ENCODE measurements around the gene NIPA2. TPM values are rescaled to one million over a fixed set of nuclear protein-coding genes. Genes with fewer than 3 reads are reported as not detected.

NIPA2 gene
- total RNA-seq, 1 donor from 2014 or later = 103 TPM

DNA sequence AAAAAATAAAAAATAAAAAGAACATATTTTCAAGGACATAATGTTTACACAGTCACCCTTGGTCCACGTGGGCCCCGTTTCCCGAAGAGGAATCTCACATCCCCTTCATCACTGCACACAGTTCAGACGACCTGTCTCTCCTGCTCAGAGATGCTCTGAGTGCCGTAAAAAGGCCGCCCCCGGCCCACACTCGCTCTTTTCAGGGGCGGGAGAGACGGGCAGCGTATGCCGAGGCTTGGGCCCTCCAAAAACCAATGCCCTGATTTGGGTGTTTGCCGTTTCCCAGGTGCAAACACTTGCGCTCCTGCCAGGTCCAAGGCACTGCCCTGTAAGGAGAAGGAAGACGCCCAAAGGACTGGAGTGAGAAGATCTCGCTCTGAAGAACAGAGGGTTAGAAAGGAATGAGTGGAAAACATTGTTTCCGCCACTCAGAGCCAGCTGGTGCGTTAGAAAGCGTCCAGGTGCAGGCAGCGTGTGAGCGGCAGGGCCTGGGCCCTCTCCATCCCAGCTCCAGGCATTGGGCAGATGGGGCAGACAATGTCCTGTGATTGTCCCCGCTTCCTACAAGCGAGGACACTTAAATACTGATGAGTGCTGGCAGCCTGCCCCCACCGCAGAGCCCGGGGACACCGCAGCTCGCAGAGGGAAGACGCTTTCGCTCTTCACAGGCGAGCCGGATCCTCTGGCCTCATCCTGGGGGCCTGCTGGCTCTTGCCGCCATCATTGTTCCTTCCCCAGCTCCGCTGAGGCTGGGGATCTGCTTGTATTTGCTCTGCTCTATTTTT is 53.2 kb downstream of the NIPA2 start:
- no peak overlapping the region for H3K4me2 ChIP-seq (ENCODE audit: low read length)
- no peaks in the 10 kb centered on the region for H3K79me2 ChIP-seq (ENCODE audit: insufficient read depth, low read length)
- H3K36me3 ChIP-seq (ENCODE audit: insufficient read depth, low read length) = no peaks in the 10 kb centered on the region
- no peak overlapping the region for H3K4me3 Mint-ChIP-seq (ENCODE audit: unreplicated experiment)
- H3K9ac ChIP-seq (ENCODE audit: low read length) = no peak overlapping the region
- H3K9me3 ChIP-seq (ENCODE audit: insufficient read depth, low read depth, low read length) = no peaks in the 10 kb centered on the region
- no peak overlapping the region for H2AFZ ChIP-seq (ENCODE audit: low read depth, low read length)
- FAIRE-seq = no peak
- no peak for DNase-seq (ENCODE audit: low read depth)
- peaks cover 24% of the 10 kb centered on the region for H3K4me1 ChIP-seq (ENCODE audit: insufficient read depth, low read length)
- H3K27me3 Mint-ChIP-seq (ENCODE audit: low read depth, unreplicated experiment) = no peaks in the 10 kb centered on the region
- peaks cover 16% of the 10 kb centered on the region for H4K20me1 ChIP-seq (ENCODE audit: insufficient read depth, low read length)
- no peak overlapping the region for H3K27ac Mint-ChIP-seq (ENCODE audit: unreplicated experiment)
- H3K9me3 Mint-ChIP-seq (ENCODE audit: unreplicated experiment) = no peaks in the 10 kb centered on the region
- no peak overlapping the region for H3K27ac ChIP-seq (ENCODE audit: low read depth, low read length)
- no peak overlapping the region for H3K4me3 ChIP-seq (ENCODE audit: insufficient read depth, low read depth, low read length)
- H3K4me1 Mint-ChIP-seq (ENCODE audit: low read depth, unreplicated experiment) = peaks cover 21% of the 10 kb centered on the region
- H3K27me3 ChIP-seq (ENCODE audit: insufficient read depth, low read length) = no peaks in the 10 kb centered on the region
- peaks cover 12% of the 10 kb centered on the region for H3K36me3 Mint-ChIP-seq (ENCODE audit: low read depth, unreplicated experiment)
- TF ChIP-seq EZH2 (IDR thresholded peaks at IDR 0.05; ENCODE audit: insufficient read depth, low read length) (no peak), CTCF (IDR thresholded peaks at IDR 0.05; ENCODE audit: insufficient read depth, low read depth, low read length) (no peak)

- H3K9ac ChIP-seq (ENCODE audit: low read length) = no peak overlapping the region
- TF ChIP-seq EZH2 (IDR thresholded peaks at IDR 0.05; ENCODE audit: insufficient read depth, low read length) (no peak), CTCF (IDR thresholded peaks at IDR 0.05; ENCODE audit: insufficient read depth, low read depth, low read length) (no peak)
- H3K4me1 ChIP-seq (ENCODE audit: insufficient read depth, low read length) = peaks cover 21% of the 10 kb centered on the region
- no peak overlapping the region for H3K4me3 ChIP-seq (ENCODE audit: insufficient read depth, low read depth, low read length)
- H3K4me2 ChIP-seq (ENCODE audit: low read length) = no peak overlapping the region
- no peak overlapping the region for H2AFZ ChIP-seq (ENCODE audit: low read depth, low read length)
- Mint-ChIP-seq H3K27me3 (ENCODE audit: low read depth, unreplicated experiment) (no peaks in the 10 kb centered on the region), H3K27ac (ENCODE audit: unreplicated experiment) (no peak overlapping the region), H3K36me3 (ENCODE audit: low read depth, unreplicated experiment) (peaks cover 12% of the 10 kb centered on the region), H3K4me3 (ENCODE audit: unreplicated experiment) (no peak overlapping the region), H3K9me3 (ENCODE audit: unreplicated experiment) (no peaks in the 10 kb centered on the region), H3K4me1 (ENCODE audit: low read depth, unreplicated experiment) (peaks cover 19% of the 10 kb centered on the region)
- no peaks in the 10 kb centered on the region for H3K79me2 ChIP-seq (ENCODE audit: insufficient read depth, low read length)
- H3K36me3 ChIP-seq (ENCODE audit: insufficient read depth, low read length) = no peaks in the 10 kb centered on the region
- FAIRE-seq (no peak), DNase-seq (ENCODE audit: low read depth) (no peak)
- H3K27ac ChIP-seq (ENCODE audit: low read depth, low read length) = no peak overlapping the region
- peaks cover 11% of the 10 kb centered on the region for H4K20me1 ChIP-seq (ENCODE audit: insufficient read depth, low read length)
- no peaks in the 10 kb centered on the region for H3K9me3 ChIP-seq (ENCODE audit: insufficient read depth, low read depth, low read length)
- no peaks in the 10 kb centered on the region for H3K27me3 ChIP-seq (ENCODE audit: insufficient read depth, low read length)
Observed at GRCh38 chr15:22892333-22892732, 53.9 kb downstream of the NIPA2 start.

DNA sequence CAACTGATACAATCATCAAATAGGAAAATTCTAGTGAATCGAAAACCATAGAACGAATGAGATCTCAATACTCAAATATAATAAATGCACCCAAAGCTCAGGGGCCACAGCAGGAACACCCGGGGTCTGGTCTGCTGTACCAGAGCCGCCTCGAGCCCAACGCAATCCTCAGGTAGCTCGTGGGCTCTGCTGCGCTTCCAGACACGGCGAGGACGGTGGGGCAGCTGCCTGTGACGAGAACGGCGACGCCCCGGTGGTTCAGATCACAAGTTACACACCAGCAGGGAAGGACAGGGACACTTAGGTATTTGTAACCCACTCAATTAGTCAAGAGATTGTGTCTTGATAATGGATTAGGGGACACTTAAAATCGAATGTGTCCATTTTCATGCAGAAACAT is 54.6 kb downstream of the NIPA2 start:
- Histone ChIP-seq H3K9ac (ENCODE audit: low read length) (no peak overlapping the region), H3K27ac (ENCODE audit: low read depth, low read length) (no peak overlapping the region), H3K4me1 (ENCODE audit: insufficient read depth, low read length) (peaks cover 13% of the 10 kb centered on the region), H3K79me2 (ENCODE audit: insufficient read depth, low read length) (no peaks in the 10 kb centered on the region), H2AFZ (ENCODE audit: low read depth, low read length) (no peak overlapping the region), H4K20me1 (ENCODE audit: insufficient read depth, low read length) (peaks cover 5% of the 10 kb centered on the region), H3K4me3 (ENCODE audit: insufficient read depth, low read depth, low read length) (no peak overlapping the region), H3K9me3 (ENCODE audit: insufficient read depth, low read depth, low read length) (no peaks in the 10 kb centered on the region), H3K27me3 (ENCODE audit: insufficient read depth, low read length) (no peaks in the 10 kb centered on the region), H3K4me2 (ENCODE audit: low read length) (no peak overlapping the region), H3K36me3 (ENCODE audit: insufficient read depth, low read length) (peaks cover 4% of the 10 kb centered on the region)
- Mint-ChIP-seq H3K4me1 (ENCODE audit: low read depth, unreplicated experiment) (peaks cover 12% of the 10 kb centered on the region), H3K27ac (ENCODE audit: unreplicated experiment) (no peak overlapping the region), H3K9me3 (ENCODE audit: unreplicated experiment) (no peaks in the 10 kb centered on the region), H3K36me3 (ENCODE audit: low read depth, unreplicated experiment) (peaks cover 15% of the 10 kb centered on the region), H3K4me3 (ENCODE audit: unreplicated experiment) (no peak overlapping the region), H3K27me3 (ENCODE audit: low read depth, unreplicated experiment) (no peaks in the 10 kb centered on the region)
- no peak for TF ChIP-seq EZH2 (IDR thresholded peaks at IDR 0.05; ENCODE audit: insufficient read depth, low read length)
- TF ChIP-seq CTCF (IDR thresholded peaks at IDR 0.05; ENCODE audit: insufficient read depth, low read depth, low read length) = no peak
- FAIRE-seq (no peak), DNase-seq (ENCODE audit: low read depth) (no peak)

Measured in astrocyte (in vitro differentiated cells and primary cell).